ENCODE measurements around the gene MIOS.

The MIOS gene

DNA sequence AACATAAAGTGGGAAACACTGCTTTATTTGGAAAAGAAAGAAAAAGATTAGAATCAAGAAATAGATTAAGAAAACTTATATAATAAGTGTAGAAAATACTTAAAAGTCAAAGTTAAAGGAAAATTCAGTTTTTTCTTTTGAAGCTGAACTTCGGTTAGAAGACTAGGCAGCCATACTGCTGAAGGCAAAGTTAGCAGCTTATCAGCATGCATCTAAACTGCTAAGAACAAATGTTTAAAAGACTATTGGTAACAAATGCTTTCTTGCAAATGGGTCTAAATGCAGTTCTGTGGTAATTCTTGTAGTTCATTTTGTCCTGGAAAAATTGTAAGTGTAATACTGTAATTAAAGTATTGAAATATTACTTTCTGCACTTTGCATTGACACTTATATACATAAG is 18.0 kb downstream of the MIOS start:
- FAIRE-seq = no peak

- no peak for FAIRE-seq
Observed at GRCh38 chr7:7585241-7585928, 18.7 kb downstream of the MIOS start.

GRCh38 chr7:7595451-7595850 is 28.8 kb downstream of the MIOS start:
- FAIRE-seq = peak; percentile 94

GRCh38 chr7:7596176-7596575 is 29.5 kb downstream of the MIOS start:
- no peak for FAIRE-seq

DNA sequence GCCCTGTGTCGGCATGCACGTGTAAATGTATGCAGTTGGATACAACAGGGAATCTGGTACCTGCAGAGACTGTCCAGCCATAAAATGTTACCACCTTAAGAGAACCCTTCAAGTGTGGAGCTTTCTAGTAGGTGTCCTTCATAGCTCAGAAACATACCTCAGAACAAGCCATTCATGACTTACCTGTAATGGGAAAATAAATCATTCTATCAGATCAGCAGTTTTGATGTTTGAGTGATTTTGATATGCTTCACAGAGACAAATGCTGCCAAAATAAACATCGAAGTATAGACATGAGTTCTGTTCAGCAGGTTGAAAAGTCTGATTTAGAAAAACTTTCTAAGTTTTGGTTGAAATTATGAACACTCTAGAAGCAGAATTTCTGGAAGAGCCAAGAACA is 40.3 kb downstream of the MIOS start:
- FAIRE-seq = no peak

GRCh38 chr7:7609330-7609729 is 42.6 kb downstream of the MIOS start:
- FAIRE-seq = no peak

- FAIRE-seq = no peak
Observed at GRCh38 chr7:7612519-7612918, 45.8 kb downstream of the MIOS start.

DNA sequence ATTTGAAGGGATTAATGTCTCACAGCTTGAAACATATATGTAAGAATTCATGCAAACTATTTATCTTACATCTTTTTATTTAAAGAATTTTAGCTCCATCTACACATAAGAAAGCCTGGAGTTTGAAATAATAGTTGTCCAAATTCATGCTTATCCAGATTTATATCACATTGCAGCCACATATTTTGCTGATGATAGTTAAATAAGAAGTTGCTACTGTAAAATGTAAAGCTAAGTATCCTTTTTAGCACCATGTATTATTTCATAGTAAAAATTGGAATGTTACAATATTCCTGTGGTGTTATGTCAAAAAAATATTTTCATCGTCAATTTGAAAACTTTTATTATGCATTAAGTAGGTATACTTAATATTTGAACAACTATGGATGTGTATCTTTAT is 46.5 kb downstream of the MIOS start:
- no peak for FAIRE-seq

DNA sequence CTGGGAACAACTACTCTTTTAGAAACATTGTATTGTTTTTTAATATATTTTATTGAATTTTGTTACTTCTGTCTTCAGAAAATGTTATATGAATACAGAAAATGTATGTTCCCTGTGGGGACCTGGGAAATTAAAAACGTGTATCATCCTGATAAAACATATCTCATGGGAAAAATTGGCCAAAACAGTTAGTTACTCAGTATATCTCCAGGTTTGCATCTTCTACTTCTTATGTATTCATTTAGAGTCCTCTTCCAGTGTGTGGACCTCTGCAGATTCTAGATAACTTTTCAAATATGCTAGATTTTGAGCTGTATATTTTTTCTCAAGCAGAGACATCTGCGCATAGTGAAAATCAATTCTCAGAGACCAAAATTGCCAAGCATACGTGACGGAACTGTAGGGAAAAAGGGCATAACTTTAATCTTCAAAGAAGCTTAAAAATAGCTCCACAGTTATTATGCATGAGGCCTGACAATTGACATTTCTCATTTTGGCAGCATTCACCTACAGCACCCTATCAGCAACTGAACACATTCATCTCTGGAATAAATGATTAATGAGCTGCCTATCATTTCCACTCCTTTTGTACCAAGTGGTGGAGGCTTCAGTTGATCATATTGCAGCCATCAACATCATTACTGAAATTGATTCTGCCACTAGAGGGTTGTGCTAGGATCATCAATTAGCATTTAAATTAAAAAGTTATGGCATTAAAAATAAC is 47.5 kb downstream of the MIOS start:
- no peak for FAIRE-seq

DNA sequence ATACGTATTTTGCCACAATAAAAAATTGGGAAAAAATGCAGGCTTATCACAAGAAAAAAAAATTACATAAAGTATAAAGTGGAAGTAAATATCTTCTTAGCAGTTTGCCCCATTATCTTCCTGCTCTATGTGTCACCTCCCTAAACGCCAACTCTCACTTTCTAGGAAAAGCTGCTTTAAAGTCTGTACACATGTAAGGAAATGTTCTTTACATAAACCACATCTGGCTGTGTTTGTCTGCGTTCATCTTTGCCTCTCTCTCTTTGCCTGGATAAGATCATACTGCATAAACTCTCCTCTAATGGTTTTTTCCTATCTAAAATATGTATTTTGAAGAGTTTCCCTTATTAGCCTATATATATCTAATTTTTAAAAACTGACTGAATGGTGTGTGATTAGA is 50.9 kb downstream of the MIOS start:
- FAIRE-seq = no peak

DNA sequence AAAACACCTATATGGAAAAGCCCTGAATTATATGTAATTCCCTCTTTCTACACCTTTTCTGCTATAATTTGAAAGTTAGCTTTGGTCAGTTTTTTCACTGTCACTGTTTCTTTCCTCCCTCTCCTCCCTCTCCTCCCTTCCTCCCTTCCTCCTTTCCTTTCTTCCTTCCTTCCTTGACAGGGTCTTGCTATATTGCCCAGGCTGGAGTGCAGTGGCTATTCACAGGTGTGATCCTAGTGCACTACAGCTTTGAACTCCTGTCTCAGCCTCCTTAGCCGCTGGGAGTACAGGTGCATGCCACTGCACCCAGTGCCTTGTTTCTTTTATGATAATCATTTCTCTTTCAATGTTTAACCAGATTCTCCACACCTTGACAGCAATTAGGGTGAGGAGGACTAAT is 51.7 kb downstream of the MIOS start:
- FAIRE-seq = no peak

GRCh38 chr7:7620236-7620635 is 53.6 kb downstream of the MIOS start:
- FAIRE-seq = no peak

DNA sequence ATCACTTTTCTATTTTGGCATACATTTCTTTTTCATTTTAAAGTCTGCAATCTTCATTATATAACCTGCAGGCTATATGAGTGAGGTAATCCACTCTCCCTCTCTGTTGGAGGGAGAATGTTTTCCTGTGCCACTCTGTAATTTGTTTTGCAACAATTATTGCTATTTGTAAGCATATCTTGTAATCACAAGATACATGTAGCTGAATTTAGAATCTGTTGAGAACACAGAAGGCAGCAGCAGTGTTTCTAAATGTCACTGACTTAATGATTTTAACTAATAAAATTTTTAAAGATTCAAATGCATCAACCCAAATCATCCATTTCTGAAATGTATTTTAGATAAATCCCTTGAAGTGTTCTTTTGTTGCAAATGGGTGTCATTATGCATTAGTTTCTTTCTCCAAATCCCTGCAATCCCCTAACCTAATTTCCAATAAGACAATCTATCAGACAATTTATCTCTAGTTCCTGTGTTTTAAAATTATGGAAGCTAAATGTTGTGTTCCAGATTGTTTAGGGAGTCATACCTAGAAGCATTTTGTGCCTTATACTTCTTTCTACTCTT is 54.0 kb downstream of the MIOS start:
- no peak for FAIRE-seq

- no peak for FAIRE-seq
Observed at GRCh38 chr7:7628476-7628875, 61.8 kb downstream of the MIOS start.

GRCh38 chr7:7630626-7631329 is 64.1 kb downstream of the MIOS start:
- no peak for FAIRE-seq

GRCh38 chr7:7639421-7639820 is 72.7 kb downstream of the MIOS start:
- FAIRE-seq = no peak

DNA sequence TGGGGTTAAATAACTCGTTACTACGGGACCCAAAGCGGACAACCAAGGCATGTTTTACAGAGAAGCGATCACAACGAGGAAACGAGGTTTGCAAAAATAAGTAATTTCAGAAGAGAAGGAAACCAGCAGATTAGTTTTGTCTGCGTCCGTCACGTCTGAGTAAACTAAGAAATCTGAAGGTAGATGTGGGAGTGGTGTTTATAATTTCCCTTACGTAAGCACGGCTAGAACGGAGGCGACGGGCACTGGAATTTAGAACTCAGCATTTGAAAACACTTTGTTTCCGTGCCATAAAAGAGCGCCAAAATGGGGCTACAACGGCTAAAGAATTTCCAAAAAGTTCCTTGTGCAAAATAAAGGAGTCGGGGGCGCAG is 73.2 kb downstream of the MIOS start:
- no peak for FAIRE-seq

DNA sequence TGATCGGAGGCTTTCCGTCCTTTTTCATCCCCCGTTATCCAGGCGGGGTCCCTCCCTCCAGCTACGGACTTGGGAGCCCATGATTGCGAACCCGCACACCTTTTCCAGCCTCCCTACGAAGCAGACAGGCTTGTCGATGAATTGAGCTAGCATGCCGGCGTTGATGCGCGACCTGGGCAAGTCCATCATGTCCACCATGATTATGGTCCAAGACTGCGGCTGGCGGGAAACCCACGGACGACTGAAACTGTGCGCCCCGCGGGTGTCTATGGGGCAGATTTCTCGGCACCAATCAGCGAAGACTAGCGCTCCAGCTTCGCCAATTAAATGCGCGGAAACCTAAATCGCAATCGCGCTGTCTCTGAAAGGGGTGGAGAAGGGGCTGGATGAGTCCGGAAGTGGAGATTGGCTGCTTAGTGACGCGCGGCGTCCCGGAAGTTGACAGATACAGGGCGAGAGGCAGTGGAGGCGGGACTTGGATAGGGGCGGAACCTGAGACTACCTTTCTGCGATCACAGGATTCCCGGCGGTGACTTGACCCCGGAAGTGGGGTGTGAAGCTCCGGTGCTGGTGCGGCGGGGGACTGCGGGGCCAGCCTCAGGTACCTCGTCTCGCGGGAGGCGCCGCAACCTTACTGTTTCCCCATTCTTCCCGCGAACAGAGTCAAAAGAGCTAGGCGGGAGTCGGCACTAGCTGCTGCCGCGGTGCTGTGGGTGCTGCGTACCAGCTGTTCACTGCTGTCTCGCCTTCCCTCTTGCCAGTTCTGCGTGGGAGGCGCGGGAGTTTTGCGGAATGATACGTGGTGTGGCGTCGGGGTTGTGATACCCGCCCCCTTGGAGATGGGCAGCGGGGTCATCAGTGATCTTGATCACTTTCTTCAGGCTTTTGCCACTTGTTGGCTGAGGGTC is 73.8 kb downstream of the MIOS start, which contains the start of gene UMAD1:
UMAD1 (plus strand) TSS at position 532 of the 908 bp plus-strand sequence. CDS start 32,620 bp downstream, outside the sequence.
- peak; percentile 89 for FAIRE-seq

- FAIRE-seq = no peak
Observed at GRCh38 chr7:7641129-7641663, 74.5 kb downstream of the MIOS start.

GRCh38 chr7:7642081-7642480 is 75.4 kb downstream of the MIOS start:
- no peak for FAIRE-seq

GRCh38 chr7:7647495-7648036 is 80.9 kb downstream of the MIOS start:
- no peak for FAIRE-seq

- FAIRE-seq = no peak
Observed at GRCh38 chr7:7650682-7651206, 84.1 kb downstream of the MIOS start.

Measured in islet of Langerhans (tissue), 1 donor.